A673 (cell line): ENCODE measurements around the gene GULP1. TPM values are rescaled to one million over a fixed set of nuclear protein-coding genes. Genes with fewer than 3 reads are reported as not detected.

Experiments
- BruUV-seq: library from RNA; stranded (reverse); fragments of 400-500 nt; replicated peaks from 2 replicates; lab custom pipeline; 2021; lab: Mats Ljungman, UMichigan
- CTCF ChIA-PET: fragments of 300-600 bp; sonication (Branson Sonifier 250); formaldehyde crosslinking; loops from one replicate; lab custom pipeline; 2022; ENCODE audit warnings: antibody characterized with exemption; lab: Charles Lee
- POLR2A ChIA-PET: fragments of 300-600 bp; sonication (Branson Sonifier 250); formaldehyde crosslinking; loops from one replicate; lab custom pipeline; 2022; ENCODE audit warnings: antibody characterized with exemption; ENCODE audit not compliant: low non-redundant PET; lab: Charles Lee
- DNase-seq: peaks from one replicate; pipeline ENCODE4 v3.0.0-alpha.2; 2015; ENCODE audit warnings: low spot score
- H3K27ac ChIP-seq: fragments of 200-600 bp; sonication (generic); 2 replicates; pipeline ENCODE4 v1.5.1; 2016; ENCODE audit warnings: mixed run types, low read depth, mild to moderate bottlenecking, mixed read lengths, antibody characterized with exemption, low read length; ENCODE audit not compliant: poor library complexity, severe bottlenecking
- H3K27me3 ChIP-seq: fragments of 200-600 bp; sonication (generic); replicated peaks from 2 replicates; pipeline ENCODE4 v1.6.1; 2017; ENCODE audit warnings: mixed run types, low read depth, mild to moderate bottlenecking, mixed read lengths, antibody characterized with exemption, low read length; ENCODE audit not compliant: insufficient read depth, poor library complexity
- H3K36me3 ChIP-seq: fragments of 200-600 bp; sonication (generic); 2 replicates; pipeline ENCODE4 v1.6.1; 2016; ENCODE audit warnings: mixed run types, mild to moderate bottlenecking, mixed read lengths, antibody characterized with exemption, low read length; ENCODE audit not compliant: insufficient read depth, poor library complexity, severe bottlenecking
- H3K4me1 ChIP-seq: fragments of 200-600 bp; sonication (generic); 2 replicates; pipeline ENCODE4 v1.6.1; 2017; ENCODE audit warnings: mixed run types, mild to moderate bottlenecking, mixed read lengths, antibody characterized with exemption, low read length; ENCODE audit not compliant: insufficient read depth, poor library complexity, severe bottlenecking
- H3K4me3 ChIP-seq: fragments of 200-600 bp; sonication (generic); 2 replicates; pipeline ENCODE4 v1.5.1; 2016; ENCODE audit warnings: low read depth, mixed run types, mild to moderate bottlenecking, mixed read lengths, low read length; ENCODE audit not compliant: poor library complexity, severe bottlenecking
- H3K9me3 ChIP-seq: fragments of 200-600 bp; sonication (generic); 2 replicates; pipeline ENCODE4 v1.6.1; 2016; ENCODE audit warnings: mixed run types, low read depth, mild to moderate bottlenecking, mixed read lengths, antibody characterized with exemption, low read length; ENCODE audit not compliant: poor library complexity, severe bottlenecking
- EZH2 ChIP-seq: fragments of 200-600 bp; sonication (generic); IDR thresholded peaks from 2 replicates; pipeline ENCODE4 v1.6.1; 2017; ENCODE audit warnings: borderline replicate concordance, low read depth, mild to moderate bottlenecking, mixed read lengths, antibody characterized with exemption, low read length; ENCODE audit not compliant: poor library complexity, severe bottlenecking
- intact Hi-C: fragments of 100-400 bp; cut with micrococcal nuclease; formaldehyde crosslinking; loops from one replicate; pipeline ENCODE4 v1.10.0; 2022; ENCODE audit not compliant: unreplicated experiment
- total RNA-seq: library from RNA; stranded (reverse); gene quantifications from 2 replicates; pipeline ENCODE4 v1.2.3, GENCODE V29; 2021
- TF ChIP-seq, protein P1 (sequence below): fragments of 300-800, 200-600 bp; sonication (generic); conservative IDR thresholded peaks from 2 replicates; pipeline ENCODE4 v1.5.1; 2017; ENCODE audit warnings: low read depth, mild to moderate bottlenecking, antibody characterized with exemption, low read length, moderate library complexity, mixed read lengths

Gene GULP1
- total RNA-seq, 1 experiment from 2014 or later, result 7.2 TPM

- H3K9me3 ChIP-seq, result no peaks in the 10 kb centered on the region
- BruUV-seq, result no TSS peak
- H3K36me3 ChIP-seq, result no peaks in the 10 kb centered on the region
- intact Hi-C loops, result no loop called here
- no peaks in the 10 kb centered on the region for H3K27me3 ChIP-seq
- ChIA-PET CTCF (no interaction called here), POLR2A (no interaction called here)
- TF ChIP-seq EZH2, result no peak
- TF ChIP-seq, protein P1, sequence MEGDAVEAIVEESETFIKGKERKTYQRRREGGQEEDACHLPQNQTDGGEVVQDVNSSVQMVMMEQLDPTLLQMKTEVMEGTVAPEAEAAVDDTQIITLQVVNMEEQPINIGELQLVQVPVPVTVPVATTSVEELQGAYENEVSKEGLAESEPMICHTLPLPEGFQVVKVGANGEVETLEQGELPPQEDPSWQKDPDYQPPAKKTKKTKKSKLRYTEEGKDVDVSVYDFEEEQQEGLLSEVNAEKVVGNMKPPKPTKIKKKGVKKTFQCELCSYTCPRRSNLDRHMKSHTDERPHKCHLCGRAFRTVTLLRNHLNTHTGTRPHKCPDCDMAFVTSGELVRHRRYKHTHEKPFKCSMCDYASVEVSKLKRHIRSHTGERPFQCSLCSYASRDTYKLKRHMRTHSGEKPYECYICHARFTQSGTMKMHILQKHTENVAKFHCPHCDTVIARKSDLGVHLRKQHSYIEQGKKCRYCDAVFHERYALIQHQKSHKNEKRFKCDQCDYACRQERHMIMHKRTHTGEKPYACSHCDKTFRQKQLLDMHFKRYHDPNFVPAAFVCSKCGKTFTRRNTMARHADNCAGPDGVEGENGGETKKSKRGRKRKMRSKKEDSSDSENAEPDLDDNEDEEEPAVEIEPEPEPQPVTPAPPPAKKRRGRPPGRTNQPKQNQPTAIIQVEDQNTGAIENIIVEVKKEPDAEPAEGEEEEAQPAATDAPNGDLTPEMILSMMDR, result no peak
- DNase-seq, result peak; percentile 54
- peaks cover 10% of the 10 kb centered on the region for H3K4me1 ChIP-seq
- no peak overlapping the region for H3K4me3 ChIP-seq
- H3K27ac ChIP-seq, result no peak overlapping the region
Measured at GRCh38 chr2:188414411-188414810, 122.7 kb downstream of the GULP1 start.

DNA sequence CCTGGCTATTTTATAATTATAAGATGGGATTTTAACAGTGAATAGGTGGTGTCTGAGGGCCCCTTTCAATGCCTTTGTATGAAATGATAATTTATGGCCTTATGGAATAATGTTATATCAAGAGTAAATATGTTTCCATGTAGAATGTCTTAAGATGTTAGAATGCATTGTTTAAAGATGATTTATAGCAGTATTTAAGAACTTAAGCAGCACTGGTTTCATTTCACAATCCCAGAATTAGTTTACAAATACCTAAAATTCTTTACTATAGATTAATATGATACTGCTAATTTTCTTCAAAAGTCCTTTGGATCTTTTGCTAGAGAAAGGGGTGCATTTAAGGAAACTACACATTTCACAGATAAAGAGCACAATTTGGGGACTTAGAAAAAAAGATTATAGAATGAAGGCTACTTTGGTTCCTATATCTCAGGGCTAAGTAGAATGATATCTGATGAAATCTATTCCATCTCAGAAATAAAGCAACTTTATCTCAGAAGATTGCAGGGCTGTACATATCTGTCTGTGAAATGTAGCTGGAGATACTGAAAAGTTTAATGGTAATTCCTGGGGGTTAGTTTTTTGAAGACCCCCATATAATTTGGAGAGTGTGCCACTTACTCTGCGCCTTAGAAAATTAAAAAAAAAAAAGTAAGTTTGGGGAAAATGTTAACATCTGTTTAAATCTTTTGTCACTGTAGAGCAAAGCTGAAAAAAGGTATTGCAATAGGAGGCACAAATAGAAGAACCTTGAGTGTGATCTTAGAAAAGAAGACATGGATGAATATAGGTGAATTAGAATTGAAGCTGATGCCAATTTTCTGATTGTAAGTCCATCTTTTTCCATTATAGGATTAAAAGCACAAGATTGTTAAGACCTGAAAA, 123.4 kb downstream of the GULP1 start:
- Histone ChIP-seq H3K27ac (no peak overlapping the region), H3K27me3 (no peaks in the 10 kb centered on the region), H3K4me3 (no peak overlapping the region), H3K4me1 (peaks cover 10% of the 10 kb centered on the region), H3K36me3 (no peaks in the 10 kb centered on the region), H3K9me3 (no peaks in the 10 kb centered on the region)
- intact Hi-C loops, result no loop called here
- BruUV-seq, result no TSS peak
- POLR2A ChIA-PET, result interaction anchor here (0.7 kb wide), 1 partner anchor 43 kb away, joined by 3 read pairs; no protein-coding TSS in a partner anchor
- CTCF ChIA-PET, result no interaction called here
- DNase-seq, result no peak
- TF ChIP-seq, protein P1, result no peak
- TF ChIP-seq EZH2, result no peak

DNA sequence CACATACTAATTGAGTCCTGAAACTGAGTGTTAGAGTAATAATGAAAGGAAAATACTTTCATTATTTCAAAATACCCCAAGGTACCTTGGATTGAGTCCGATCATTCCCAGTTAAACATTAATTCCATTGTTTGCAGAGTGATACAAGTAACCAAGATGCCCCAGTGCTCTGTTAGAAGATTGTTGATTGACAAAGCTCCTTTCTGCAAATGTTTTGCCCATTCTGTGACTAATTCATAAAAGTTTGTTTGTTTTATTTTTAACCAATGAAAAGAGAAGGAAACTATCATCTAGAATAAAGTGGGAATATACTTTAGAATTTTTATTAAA, 124.0 kb downstream of the GULP1 start:
- TF ChIP-seq, protein P1, result no peak
- TF ChIP-seq EZH2, result no peak
- no peaks in the 10 kb centered on the region for H3K27me3 ChIP-seq
- ChIA-PET CTCF (no interaction called here), POLR2A (interaction anchor here (0.7 kb wide), 1 partner anchor 43 kb away, joined by 3 read pairs; no protein-coding TSS in a partner anchor)
- H3K27ac ChIP-seq, result no peak overlapping the region
- no peaks in the 10 kb centered on the region for H3K9me3 ChIP-seq
- H3K4me3 ChIP-seq, result no peak overlapping the region
- H3K4me1 ChIP-seq, result peaks cover 10% of the 10 kb centered on the region
- no peaks in the 10 kb centered on the region for H3K36me3 ChIP-seq
- no peak for DNase-seq
- no TSS peak for BruUV-seq
- intact Hi-C loops, result no loop called here
